Right forelimb (tissue), 1 donor: ENCODE measurements around the gene NTSR2.
A peak's percentile ranks its signal among the peaks of the same experiment; 100 is the strongest.

ENCODE experiments used
- DNase-seq: peaks from one replicate; pipeline ENCODE4 v3.0.0-alpha.2; 2018

NTSR2 gene

DNA sequence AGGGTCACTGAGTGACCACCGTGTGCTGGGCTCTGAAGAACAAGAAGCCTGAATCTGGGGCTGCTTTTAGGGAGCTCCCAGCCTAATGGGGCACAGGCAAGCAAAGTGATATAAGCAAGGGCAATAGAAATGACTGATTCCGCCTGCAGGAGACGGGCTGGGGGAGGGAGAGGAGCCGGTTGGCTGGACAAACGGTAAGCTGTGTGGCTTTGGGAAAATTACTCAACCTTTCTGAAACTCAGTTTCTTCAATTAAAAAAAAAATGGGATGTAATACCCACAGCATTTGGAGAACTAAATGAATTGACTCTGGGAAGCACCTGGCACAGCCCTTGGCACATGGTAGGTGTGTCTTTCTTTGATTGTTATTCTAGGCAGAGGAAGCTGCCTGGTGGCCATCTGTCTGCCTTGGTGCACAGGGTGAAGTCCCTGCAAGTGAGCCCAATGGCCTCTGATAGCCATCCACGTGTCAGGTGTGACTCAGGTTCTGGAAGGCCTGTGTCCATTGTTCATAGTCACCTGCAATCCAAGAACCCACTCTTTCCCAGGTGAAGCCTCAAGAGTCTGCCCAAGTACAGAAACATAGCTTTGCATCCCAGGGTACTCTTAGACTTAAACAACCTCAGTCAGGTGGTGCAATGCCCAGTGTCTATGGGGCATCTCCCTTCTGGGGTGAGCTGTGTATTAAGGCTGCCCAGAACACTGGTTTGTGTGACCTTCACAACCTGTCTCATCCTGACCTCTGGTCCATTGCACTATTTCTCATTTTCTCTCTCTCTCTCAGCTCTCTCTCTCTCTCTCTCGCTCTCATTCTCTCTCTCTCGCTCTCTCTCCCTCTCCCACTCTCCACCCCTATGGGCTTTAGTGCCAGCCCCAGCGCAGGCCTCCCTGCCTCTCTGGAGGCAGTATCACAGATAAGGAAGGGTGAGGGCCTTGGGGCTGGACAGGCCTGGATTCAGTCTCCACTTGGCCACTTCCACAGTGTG is 30.0 kb upstream of the NTSR2 start:
- no peak for DNase-seq

DNA sequence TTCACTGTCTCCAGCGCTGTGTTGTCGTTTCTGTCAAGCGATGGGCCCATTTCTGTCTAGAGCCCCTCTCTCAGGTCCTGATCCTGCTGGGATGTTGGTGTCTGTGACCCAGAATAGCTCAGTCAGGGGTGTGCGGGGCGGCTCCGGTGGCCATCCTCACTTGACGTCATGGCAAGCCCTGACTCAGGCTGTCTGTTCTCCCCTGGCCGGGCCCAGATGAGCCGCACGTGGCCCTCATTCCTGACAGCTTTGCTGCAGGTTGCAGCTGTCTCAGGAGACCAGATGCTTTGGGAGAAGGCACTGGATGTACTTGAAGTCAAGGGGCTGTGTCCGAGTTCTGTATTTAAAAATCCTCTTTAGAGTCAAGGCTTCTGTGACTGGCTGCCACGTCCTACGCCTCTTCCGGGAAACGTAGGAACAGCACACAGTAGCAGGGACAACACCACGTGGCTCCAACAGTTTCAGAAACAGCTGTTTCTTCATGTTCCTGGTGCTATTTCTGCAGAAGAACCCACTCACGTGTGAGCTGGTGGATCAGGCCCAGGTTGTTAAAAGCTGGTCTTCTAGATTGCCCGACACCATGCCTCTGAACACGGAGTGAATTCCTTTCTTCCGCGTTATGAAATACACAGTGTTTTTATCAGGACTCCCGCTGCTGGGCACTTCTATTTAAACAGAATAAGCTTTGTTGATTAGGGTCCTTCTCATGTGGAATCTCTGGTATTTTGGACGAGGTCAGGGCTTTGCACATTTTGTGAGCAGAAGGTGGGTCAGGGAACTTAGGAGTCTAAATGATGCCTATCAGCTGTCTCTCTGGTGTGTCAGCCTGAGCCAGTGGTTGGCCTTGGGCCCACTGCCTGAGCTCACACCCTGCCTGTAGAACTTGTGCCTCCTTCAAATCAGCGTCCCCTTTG is 28.3 kb upstream of the NTSR2 start:
- no peak for DNase-seq

DNA sequence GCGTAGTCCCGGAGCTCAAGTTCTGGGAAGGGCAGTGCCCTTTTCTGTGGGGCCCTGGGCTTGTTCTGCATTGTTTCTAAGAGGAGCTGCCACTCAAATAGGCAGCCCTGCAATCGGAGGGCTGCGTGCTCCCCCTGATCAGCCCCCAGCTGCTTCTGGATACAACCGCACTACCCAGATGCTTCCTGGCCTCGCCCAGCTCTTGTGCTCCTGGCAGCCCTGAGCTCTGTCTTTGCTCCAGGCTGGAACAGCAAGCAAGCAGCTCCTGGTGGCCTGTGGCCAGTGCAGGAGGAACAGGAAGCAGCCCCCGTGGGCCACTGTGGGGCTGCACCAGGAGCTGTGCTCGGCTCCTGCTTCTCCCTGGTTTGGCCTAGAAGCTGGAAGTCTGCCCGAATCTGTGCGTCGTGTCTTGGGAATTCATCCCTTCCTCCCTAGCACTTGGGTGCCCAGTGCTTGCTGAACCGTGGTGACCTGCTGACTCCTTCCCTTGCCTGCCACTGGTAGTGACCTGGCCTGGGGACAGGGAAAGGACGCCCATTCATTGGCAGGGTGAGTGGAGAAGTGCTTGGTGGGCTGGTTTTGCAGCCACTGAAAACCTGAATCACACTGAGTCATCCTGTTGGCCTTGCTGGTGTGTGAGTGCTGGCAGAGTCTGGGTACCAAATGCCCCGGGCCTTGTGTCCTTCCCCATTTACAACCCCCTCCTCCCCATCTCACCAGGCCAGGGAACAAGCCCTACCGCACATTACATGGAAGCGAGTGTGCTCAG is 27.3 kb upstream of the NTSR2 start:
- DNase-seq = peak; percentile 57

DNA sequence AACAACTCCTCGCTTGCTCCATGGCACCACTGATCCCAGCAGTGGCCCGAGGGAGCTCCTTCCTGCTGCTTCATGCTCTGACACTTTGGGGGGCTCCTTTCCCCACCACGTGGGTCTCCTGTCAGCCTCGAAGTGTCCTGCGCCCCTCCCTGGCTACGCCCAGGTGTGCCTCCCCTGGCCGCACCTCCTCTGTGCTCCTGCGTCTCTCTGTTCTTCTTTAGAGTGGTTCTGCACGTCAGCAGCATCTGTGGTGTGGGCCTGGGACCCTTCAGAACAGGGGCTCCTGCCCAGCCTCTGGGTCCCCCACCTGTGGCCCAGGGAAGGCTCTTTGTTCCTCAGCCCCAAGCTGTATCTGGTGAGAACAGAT is 26.7 kb upstream of the NTSR2 start:
- DNase-seq = no peak

DNA sequence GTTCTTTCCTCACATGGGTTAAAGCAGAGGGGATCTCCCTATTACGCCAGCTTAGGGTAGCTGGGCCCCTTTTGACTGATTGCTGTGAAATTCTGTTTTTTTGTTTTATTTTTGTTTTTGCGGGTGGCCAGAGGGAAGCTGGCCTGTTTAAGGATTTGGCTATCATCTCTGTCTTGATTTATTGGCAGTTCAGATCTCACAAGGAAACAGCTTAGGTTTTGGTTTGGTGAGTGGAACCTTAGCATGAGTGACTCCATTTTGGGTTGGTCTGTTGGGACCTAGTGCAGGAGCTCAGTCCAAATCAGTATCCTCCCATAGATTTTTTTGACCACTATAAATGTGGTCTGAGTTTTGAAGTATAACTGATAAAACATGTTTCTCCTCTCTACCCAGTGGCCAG is 25.6 kb upstream of the NTSR2 start:
- no peak for DNase-seq

DNA sequence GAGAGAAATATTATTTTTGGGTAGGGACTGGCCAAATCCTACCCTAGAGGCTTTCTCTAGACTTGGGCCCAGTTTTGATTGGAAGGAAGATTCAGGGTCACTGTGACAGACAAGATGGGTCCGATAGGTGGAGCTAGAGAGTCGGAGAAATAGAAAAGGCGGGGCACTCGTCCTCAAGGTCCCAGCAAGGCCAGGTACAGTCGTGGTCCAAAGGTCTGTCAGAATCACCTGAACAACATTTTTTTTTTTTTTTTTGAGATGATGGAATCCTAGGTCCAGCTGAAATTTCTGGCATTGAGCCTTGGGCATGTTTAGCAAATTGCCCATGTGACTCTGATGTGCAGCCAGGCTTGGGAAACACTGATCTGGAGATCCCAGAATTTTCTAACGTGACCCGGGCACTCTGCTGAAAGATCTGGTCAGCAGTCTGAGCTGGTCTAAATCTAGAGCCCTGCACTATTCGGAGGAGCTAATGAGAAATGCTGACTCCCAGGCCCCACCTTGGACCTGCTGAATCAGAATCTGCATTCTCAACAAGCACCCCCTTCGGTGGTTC is 23.0 kb upstream of the NTSR2 start:
- DNase-seq = peak; percentile 64

DNA sequence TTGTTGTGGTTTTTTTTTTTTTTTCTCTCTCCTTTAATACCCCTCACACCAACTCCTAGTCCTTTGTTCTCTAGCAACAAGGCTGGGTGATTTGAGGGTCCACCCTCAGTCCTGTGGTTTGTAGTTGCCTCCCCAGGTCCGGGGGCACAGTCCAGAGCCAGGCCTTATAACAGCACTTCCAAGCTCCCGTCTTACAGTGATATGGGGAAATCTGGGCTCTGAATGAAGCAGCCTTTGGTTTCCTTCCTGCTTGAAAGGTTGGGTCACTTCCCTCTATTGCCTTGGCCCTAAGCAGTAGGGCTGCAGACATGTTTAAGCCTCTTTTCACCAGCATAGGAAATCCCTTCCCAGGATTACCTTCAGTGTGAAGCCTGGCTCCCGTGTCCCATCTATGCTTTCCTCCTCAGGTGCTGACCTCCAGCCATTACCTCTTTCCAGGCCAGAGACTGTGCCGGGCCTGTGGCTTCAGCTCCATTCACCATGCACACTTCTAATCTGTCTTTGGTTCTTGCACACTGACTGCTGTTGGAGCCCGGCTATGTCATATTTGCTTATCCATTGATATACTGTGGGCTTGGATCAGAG is 21.2 kb upstream of the NTSR2 start:
- no peak for DNase-seq

DNA sequence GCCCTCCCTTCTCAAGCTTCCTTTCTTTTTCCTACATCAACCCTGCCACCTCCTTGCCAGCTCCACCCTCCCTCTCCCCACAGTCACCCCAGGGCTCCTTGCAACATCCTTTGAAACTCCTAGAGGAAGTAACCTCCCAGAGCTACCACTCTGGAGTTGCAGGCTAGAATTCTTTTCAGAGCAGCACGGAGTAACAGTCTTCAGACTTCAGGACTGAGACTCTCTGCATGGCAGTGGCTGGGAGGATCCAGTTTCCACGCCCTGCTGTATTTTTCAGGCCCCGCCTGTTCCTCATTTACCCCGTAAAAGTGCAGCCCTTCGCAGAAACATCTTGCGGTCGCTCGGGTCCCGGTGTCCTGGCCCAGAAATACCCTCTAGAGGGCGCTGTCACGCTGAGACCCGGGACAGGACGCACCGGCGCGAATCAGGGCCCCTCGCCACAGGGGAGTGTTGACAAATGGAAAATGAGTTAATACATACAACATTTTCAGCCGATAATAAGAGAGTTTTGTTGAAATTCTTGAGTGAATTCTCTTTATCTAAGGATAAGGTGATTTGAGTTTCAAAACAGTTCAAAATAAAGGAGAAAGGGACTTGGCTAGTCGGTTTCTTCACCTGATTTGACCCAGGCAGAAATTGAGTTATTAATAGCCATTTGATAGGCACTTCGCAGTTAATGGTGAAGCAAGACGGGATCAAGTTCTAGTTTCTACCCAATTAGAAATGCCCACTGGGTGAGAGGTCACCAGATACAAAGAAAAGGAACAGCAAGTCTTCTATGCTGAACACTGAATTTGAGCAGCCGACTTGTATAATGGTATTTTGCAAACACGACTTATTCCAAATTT is 18.5 kb upstream of the NTSR2 start:
- DNase-seq = peak; percentile 84

DNA sequence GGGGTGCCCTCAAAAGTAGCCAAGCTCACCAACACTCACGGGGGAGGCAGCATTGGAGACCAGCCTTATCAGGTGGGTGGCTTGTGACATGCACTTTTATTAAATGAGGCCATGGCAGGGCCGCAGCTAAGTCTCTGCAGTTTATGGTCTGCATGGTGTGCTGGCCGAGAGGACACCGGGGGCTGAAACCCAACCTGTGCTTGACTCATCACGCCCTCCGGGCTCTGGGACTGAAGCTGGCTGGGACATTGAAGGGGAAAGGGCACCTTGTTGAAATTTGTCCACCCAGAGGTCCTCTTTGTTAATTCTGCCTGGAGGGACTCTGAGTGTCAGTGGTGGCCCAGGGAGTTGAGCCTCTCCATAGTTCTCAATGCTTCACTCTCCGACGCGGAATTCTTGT is 17.7 kb upstream of the NTSR2 start:
- DNase-seq = no peak

DNA sequence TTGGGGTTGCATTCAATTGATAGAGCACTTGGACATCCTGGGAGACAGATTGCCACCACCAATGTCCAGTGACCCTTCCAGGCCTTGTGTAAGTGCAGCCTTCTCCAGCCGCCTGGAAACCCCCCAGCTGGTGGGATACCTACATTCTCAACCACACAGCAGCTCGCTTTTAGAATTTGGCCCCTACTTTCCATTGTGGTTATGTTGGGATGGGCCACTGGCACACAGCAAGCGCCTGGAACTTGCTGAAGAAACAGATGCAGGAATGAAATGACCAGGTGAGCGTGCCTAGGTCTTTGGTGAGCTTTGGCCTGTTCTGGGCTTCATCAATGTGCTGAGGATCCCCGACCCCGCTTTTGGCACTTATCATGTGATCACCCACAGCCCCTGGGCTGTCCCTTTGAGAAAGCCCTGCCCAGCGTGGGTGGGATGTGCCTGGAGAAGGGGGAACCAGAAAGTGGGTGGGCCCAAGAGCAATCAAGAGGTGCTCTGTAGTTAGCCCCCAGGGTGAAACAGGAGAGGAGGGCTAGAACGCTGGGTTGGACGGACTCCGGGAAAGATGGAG is 16.0 kb upstream of the NTSR2 start:
- no peak for DNase-seq

DNA sequence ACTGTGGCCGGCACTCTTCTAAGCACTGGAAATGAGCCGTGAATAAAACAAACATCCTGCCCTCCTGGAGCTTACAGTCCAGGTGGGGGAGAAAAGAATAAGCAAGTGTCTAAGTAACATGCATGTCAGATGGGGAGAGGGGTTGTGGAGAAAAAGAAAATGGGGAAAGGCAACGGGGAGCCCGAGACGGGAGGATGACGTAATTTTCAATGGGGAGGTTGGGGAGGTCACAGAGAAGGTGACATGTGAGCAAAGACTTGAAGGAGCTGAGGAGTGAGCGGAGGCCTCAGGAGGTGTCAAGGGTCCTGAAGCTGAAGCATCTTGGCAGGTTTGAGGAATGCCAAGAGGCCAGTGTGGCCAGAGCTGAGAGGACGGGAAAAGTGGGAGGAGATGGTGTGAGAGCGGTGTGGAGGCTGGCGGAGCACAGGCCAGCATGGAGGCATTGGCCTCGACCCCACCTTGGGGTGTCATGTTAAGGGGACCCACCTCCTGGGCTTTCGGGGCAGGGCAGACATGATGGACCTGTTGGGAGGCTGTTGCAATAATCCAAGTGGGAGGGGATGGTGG is 15.0 kb upstream of the NTSR2 start:
- DNase-seq = no peak

DNA sequence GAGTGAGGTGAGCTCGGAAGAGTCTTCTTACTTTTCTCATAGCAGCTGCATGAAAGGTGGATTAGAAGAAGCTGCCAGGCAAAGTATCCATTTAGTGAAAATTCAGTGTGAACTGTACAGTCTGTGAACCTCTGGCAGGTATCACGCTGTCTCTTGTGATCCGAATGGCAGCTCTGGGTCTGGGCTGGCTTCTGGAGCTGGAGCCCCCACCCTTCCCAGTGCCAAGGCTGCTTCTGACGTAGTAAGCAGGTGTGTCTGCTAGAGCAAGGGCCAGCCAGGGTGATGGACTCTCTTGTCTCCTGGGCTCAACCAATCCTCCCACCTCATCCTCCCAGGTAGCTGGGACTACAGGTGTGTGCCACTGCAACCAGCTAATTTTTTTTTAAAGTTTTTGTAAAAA is 14.0 kb upstream of the NTSR2 start:
- no peak for DNase-seq

DNA sequence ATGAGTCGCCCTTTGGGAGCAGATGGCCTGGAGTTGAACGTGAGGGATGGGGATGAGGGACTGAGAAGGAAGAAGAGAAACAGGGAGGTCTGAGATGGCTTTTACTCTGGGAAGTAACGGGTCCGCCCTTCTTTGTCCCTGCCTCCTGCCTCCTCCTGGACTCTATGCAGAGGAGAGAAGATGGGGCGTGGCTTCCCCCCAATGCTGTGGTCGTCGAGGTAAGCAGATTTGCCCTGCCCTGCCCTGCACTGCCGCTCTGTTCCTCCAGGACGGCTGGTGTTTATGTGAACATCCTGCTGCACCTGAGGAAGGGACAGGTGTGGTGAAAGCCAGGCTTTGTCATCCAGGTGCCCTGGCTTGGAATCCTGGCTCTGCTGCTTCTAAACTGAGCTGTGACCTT is 13.5 kb upstream of the NTSR2 start:
- no peak for DNase-seq

DNA sequence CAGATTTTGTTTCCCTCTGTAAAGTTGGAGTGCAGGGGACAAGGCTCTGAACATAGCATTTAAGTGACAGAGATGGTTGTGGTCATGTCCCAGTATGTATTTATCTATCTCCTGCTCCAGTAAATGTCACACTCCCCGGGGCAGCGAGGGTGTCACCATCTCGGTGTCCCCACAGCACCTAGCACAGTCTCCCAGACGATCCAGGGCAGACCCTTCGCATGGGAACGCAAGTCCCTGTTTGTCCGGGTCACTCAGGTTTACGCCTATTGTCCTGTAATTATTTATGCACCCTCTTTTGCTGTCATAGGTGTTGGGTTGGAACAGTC is 12.6 kb upstream of the NTSR2 start:
- DNase-seq = no peak

DNA sequence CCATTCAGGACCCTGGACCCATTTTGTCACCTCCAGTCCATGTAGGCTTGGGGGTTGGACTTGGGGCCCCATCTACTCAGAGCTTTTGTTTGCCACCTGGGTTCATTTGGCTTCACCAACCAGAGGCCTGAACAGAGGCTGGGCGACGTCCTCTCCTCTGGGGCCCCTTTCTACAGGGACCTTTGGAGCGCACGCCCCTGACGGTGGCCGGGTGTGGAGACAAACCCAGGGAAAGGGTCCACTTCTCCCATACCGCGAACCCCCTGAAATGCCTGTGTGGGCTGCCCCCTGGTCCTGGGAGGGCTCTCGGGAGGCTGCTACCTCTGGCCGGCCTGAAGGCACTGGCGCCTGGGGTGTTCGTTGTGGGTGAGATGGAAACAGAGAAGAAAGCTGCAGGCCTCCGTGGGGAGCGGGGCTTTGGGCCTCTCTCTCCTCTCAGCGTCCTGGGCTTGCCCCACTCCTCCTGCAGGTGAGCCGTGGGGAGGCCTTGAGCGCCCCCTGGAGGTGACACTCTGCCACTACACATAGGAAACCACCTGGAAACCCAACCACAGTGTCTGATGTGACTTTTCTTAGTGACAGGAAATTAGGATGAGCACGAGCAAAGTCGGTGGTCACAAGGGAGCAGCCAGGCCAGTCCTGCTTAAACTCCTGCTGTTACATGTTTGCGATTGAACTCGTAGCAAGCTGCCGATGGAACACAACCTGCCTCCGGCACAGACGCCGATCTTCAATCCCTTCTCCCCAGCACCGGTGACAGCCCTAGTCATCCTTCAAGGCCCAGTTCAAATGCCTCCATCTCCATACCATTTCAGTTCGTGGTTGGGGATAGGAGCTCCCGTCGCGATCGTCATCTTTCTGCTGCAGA is 12.0 kb upstream of the NTSR2 start:
- DNase-seq = no peak

DNA sequence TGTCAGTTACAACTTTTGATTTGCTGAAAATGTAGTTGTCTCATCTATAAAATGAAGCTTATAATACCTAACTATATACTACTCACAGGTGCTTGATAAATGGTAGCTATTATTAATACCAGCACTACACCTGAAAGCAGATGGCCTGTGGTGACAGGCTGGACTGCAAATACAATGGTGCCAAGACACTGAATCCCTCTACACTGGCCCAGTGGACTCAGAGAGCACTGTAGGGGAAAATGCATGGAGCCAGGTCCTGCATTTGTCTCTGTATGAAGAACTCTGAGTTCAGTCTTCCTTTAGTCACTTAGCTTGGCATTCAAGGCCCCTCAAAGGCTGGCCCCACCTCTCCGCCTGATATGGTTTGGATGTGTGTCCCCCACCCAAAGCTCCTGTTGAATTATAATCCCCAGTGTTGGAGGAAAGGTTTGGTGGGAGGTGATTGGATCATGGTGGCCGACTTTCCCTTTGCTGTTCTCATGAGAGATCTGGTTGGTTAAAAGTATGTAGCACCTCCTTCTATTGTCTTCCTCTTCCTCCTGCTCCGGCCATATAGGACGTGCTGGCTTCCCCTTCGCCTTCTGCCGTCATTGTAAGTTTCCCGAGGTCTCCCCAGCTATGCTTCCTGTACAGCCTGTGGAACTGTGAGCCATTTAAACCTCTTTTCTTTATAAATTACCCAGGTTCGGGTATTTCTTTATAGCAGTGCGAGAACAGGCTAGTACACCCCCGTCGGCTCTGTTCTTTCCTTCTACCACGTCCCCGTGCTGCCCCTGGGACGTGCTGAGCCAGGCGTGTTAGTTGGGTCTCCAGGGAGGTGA is 11.1 kb upstream of the NTSR2 start:
- DNase-seq = no peak

DNA sequence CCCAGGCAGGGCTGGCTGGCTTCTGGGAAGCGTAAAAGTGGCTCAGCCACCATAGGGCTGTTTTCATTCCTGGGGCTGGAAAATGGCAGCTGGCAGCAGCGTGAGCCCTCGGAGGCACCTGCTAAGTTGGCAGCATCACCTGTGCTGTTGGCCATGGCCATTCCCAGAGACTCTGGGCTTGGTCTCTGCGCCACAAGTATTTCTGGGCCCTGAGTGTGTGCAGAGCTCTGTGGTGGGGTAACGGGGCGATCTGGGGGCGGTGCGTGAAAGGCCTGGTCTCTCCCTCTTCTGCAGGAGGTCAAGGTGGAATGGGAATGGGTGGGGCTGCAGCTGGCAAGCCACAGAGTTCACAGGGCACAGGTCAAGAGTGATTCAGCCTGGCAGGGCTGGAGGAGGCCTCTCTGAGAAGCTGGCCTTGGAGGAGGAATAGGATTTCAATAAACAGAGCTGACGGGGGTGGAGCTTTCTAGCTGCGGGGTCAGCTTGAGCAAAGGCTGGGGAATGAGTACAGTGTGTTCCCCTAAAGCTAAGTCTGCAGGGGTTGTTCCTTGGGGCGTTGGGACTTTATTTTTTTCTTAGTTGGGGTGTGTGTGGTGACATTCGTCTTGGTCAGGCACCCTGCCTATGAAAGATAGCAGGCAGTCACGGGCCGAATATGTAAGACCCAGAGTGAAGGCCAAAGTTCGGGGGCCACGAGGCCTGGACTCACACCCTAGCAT is 10.3 kb upstream of the NTSR2 start:
- DNase-seq = no peak
